HEK293 (cell line): ENCODE measurements around the gene IGFBP4.

Experiments used
- CTCF ChIA-PET: fragments of 350-600 bp; formaldehyde crosslinking; extraction: SDS; loops from one replicate; lab custom pipeline; 2021; ENCODE audit warnings: antibody characterized with exemption; lab: Yijun Ruan, JAX
- POLR2A ChIA-PET: fragments of 300-600 bp; formaldehyde crosslinking; extraction: SDS; loops from one replicate; lab custom pipeline; 2020; ENCODE audit warnings: antibody characterized with exemption, inconsistent platforms; lab: Yijun Ruan, JAX
- H3K27ac ChIP-seq: fragments of 200-500 bp; sonication (Bioruptor generic); 2 replicates; pipeline ENCODE4 v1.5.1; 2014; ENCODE audit warnings: low read depth, low read length, control low read depth, inconsistent platforms; ENCODE audit errors: extremely low read depth
- H3K36me3 ChIP-seq, 2 experiments: fragments of 200-500 bp in 1 of 2; sonication (Bioruptor generic) in 1 of 2; 1 replicate in 1 of 2; 2 replicates in 1 of 2; pipeline ENCODE4 v1.5.1; 2014 to 2017; ENCODE audit warnings: inconsistent platforms in 2 of 2, low read length in 2 of 2; ENCODE audit not compliant: control insufficient read depth in 2 of 2, insufficient read depth in 1 of 2
- H3K4me1 ChIP-seq: fragments of 200-500 bp; sonication (Bioruptor generic); 2 replicates; pipeline ENCODE4 v1.5.1; 2014; ENCODE audit warnings: mild to moderate bottlenecking, low read length, inconsistent platforms; ENCODE audit not compliant: control insufficient read depth, insufficient read depth
- H3K4me3 ChIP-seq: 2 replicates; pipeline ENCODE4 v1.5.1; 2011; ENCODE audit warnings: low read depth, mild to moderate bottlenecking, control low read depth, low read length, moderate library complexity
- H3K9me3 ChIP-seq: fragments of 200-500 bp; sonication (Bioruptor generic); 2 replicates; pipeline ENCODE4 v1.5.1; 2014; ENCODE audit warnings: low read depth, low read length, inconsistent platforms; ENCODE audit not compliant: control insufficient read depth, insufficient read depth
- AEBP2 ChIP-seq: fragments of 450-650 bp; formaldehyde crosslinking; IDR thresholded peaks from 2 replicates; pipeline ENCODE4 v1.5.1; 2016; ENCODE audit warnings: missing biosample characterization, missing genetic modification characterization, borderline replicate concordance
- ATF2 ChIP-seq: fragments of 450-650 bp; formaldehyde crosslinking; IDR thresholded peaks from 2 replicates; pipeline ENCODE4 v1.5.1; 2016; ENCODE audit warnings: missing biosample characterization, missing genetic modification characterization, low read depth
- GFI1B ChIP-seq: fragments of 450-650 bp; formaldehyde crosslinking; IDR thresholded peaks from 2 replicates; pipeline ENCODE4 v1.5.1; 2016; ENCODE audit warnings: missing biosample characterization, missing genetic modification characterization
- KLF10 ChIP-seq: fragments of 450-650 bp; IDR thresholded peaks from 2 replicates; pipeline ENCODE4 v1.5.1; 2018; ENCODE audit warnings: missing biosample characterization, mild to moderate bottlenecking, missing genetic modification characterization
- KLF8 ChIP-seq: fragments of 450-650 bp; formaldehyde crosslinking; IDR thresholded peaks from 2 replicates; pipeline ENCODE4 v1.5.1; 2016; ENCODE audit warnings: missing biosample characterization, missing genetic modification characterization
- PRDM1 ChIP-seq: fragments of 450-650 bp; formaldehyde crosslinking; IDR thresholded peaks from 2 replicates; pipeline ENCODE4; 2016; ENCODE audit warnings: missing biosample characterization, missing genetic modification characterization
- PRDM10 ChIP-seq: fragments of 450-650 bp; formaldehyde crosslinking; IDR thresholded peaks from 2 replicates; pipeline ENCODE4 v1.5.1; 2016; ENCODE audit warnings: missing biosample characterization, missing genetic modification characterization
- RBAK ChIP-seq: fragments of 450-650 bp; formaldehyde crosslinking; IDR thresholded peaks from 2 replicates; pipeline ENCODE4 v1.5.1; 2016; ENCODE audit warnings: missing biosample characterization, missing genetic modification characterization
- TSHZ1 ChIP-seq: fragments of 450-650 bp; formaldehyde crosslinking; IDR thresholded peaks from 2 replicates; pipeline ENCODE4 v1.5.1; 2016; ENCODE audit warnings: missing biosample characterization, missing genetic modification characterization, borderline replicate concordance
- ZBTB10 ChIP-seq: fragments of 450-650 bp; formaldehyde crosslinking; IDR thresholded peaks from 2 replicates; pipeline ENCODE4 v1.5.1; 2016; ENCODE audit warnings: missing biosample characterization, missing genetic modification characterization
- ZBTB20 ChIP-seq: fragments of 450-650 bp; formaldehyde crosslinking; IDR thresholded peaks from 2 replicates; pipeline ENCODE4 v1.5.1; 2016; ENCODE audit warnings: missing biosample characterization, missing genetic modification characterization
- ZNF184 ChIP-seq: fragments of 450-650 bp; IDR thresholded peaks from 2 replicates; pipeline ENCODE4 v1.5.1; 2018; ENCODE audit warnings: missing biosample characterization, mild to moderate bottlenecking, missing genetic modification characterization
- ZNF202 ChIP-seq: fragments of 450-650 bp; formaldehyde crosslinking; IDR thresholded peaks from 2 replicates; pipeline ENCODE4 v1.5.1; 2016; ENCODE audit warnings: missing biosample characterization, missing genetic modification characterization, borderline replicate concordance
- ZNF23 ChIP-seq: fragments of 450-650 bp; formaldehyde crosslinking; IDR thresholded peaks from 2 replicates; pipeline ENCODE4 v1.5.1; 2016; ENCODE audit warnings: missing biosample characterization, missing genetic modification characterization, borderline replicate concordance
- ZNF248 ChIP-seq: fragments of 450-650 bp; formaldehyde crosslinking; IDR thresholded peaks from 2 replicates; pipeline ENCODE4 v1.5.1; 2017; ENCODE audit warnings: missing biosample characterization, missing genetic modification characterization
- ZNF324 ChIP-seq: fragments of 450-650 bp; formaldehyde crosslinking; IDR thresholded peaks from 2 replicates; pipeline ENCODE4 v1.5.1; 2016; ENCODE audit warnings: missing biosample characterization, missing genetic modification characterization
- ZNF701 ChIP-seq: fragments of 450-650 bp; formaldehyde crosslinking; IDR thresholded peaks from 2 replicates; pipeline ENCODE4 v1.5.1; 2016; ENCODE audit warnings: missing biosample characterization, missing genetic modification characterization
- ZNF791 ChIP-seq: fragments of 450-650 bp; formaldehyde crosslinking; IDR thresholded peaks from 2 replicates; pipeline ENCODE4 v1.5.1; 2016; ENCODE audit warnings: missing biosample characterization, missing genetic modification characterization
- ZNF792 ChIP-seq: fragments of 450-650 bp; formaldehyde crosslinking; IDR thresholded peaks from 2 replicates; pipeline ENCODE4 v1.5.1; 2016; ENCODE audit warnings: missing biosample characterization, missing genetic modification characterization
- ZXDB ChIP-seq: fragments of 450-650 bp; formaldehyde crosslinking; IDR thresholded peaks from 2 replicates; pipeline ENCODE4 v1.5.1; 2016; ENCODE audit warnings: missing biosample characterization, missing genetic modification characterization

IGFBP4 gene

GRCh38 chr17:40484973-40485530 lies 41.8 kb downstream of the IGFBP4 start (continued):
- TF ChIP-seq ZBTB10 (tag by site-specific recombination) (no peak), PRDM10 (tag by site-specific recombination) (no peak), PRDM1 (tag by site-specific recombination) (no peak), ZNF202 (no peak), AEBP2 (tag by site-specific recombination) (no peak), ZNF792 (tag by site-specific recombination) (no peak), ATF2 (tag by site-specific recombination) (no peak)

- no peak overlapping the region for H3K27ac ChIP-seq
- H3K4me3 ChIP-seq, result peak overlapping the region; percentile 12; the same call in 1 of the 2 replicates
- ChIA-PET CTCF (interaction anchor here (0.7 to 5.1 kb wide), 6 partner anchors 9 to 47 kb away, joined by 4 to 65 read pairs (median 6); no protein-coding TSS in a partner anchor), POLR2A (interaction anchor here (0.6 to 2.1 kb wide), 10 partner anchors 10 to 1202 kb away, joined by 3 to 10 read pairs (median 4); partner anchors contain the start of gene TOP2A)
- H3K36me3 ChIP-seq, result no peaks in the 10 kb centered on the region
- H3K4me1 ChIP-seq, result peaks cover 18% of the 10 kb centered on the region
- H3K9me3 ChIP-seq, result no peaks in the 10 kb centered on the region
- TF ChIP-seq KLF8 (tag by site-specific recombination) (no peak; the same call in 1 of the 2 replicates), ZXDB (no peak), ZNF184 (tag by site-specific recombination) (no peak), ZNF791 (no peak), ZBTB20 (tag by site-specific recombination) (peak; percentile 61; the same call in 1 of the 2 replicates), RBAK (tag by site-specific recombination) (no peak), ZNF324 (peak; percentile 81; the same call in 1 of the 2 replicates), TSHZ1 (peak; percentile 58; the same call in 1 of the 2 replicates), GFI1B (tag by site-specific recombination) (no peak), ZNF23 (tag by site-specific recombination) (no peak), KLF10 (tag by site-specific recombination) (no peak), ZNF701 (no peak), ZNF248 (tag by site-specific recombination) (no peak)
Measured at GRCh38 chr17:40485851-40486521, 42.7 kb downstream of the IGFBP4 start.
